Neural cell (in vitro differentiated cells): ENCODE data around the gene OR2D3. TPM values are rescaled to one million over a fixed set of nuclear protein-coding genes. Genes with fewer than 3 reads are reported as not detected.

Source experiments
- H2AFZ ChIP-seq: fragments of 200-600, 300-800 bp; sonication (generic), shearing (Covaris generic); 2 replicates; pipeline ENCODE4 v1.6.0; 2014; ENCODE audit warnings: low read depth, mild to moderate bottlenecking, antibody characterized with exemption, low read length, moderate library complexity
- H3F3A ChIP-seq: fragments of 200-600 bp; shearing (Covaris generic); 2 replicates; pipeline ENCODE4 v1.6.1; 2016; ENCODE audit warnings: mild to moderate bottlenecking, moderate library complexity, mixed read lengths, antibody characterized with exemption, low read length; ENCODE audit not compliant: insufficient read depth, poor library complexity, severe bottlenecking
- H3K27ac ChIP-seq: fragments of 200-600, 300-800 bp; sonication (generic), shearing (Covaris generic); 2 replicates; pipeline ENCODE4 v1.5.1; 2014; ENCODE audit warnings: mild to moderate bottlenecking, low read length, moderate library complexity
- H3K27me3 ChIP-seq: fragments of 300-800, 200-600 bp; sonication (generic), shearing (Covaris generic); 2 replicates; pipeline ENCODE4 v1.6.0; 2014; ENCODE audit warnings: mild to moderate bottlenecking, low read depth, low read length, moderate library complexity; ENCODE audit not compliant: insufficient read depth
- H3K36me3 ChIP-seq: fragments of 300-800, 200-600 bp; sonication (generic), shearing (Covaris generic); 2 replicates; pipeline ENCODE4 v1.5.1; 2014; ENCODE audit warnings: mild to moderate bottlenecking, antibody characterized with exemption, low read length, moderate library complexity; ENCODE audit not compliant: insufficient read depth
- H3K4me2 ChIP-seq: fragments of 300-800, 200-600 bp; sonication (generic), shearing (Covaris generic); 2 replicates; pipeline ENCODE4 v1.6.0; 2014; ENCODE audit warnings: mild to moderate bottlenecking, low read length
- H3K4me3 ChIP-seq: fragments of 300-800, 200-600 bp; sonication (generic), shearing (Covaris generic); 2 replicates; pipeline ENCODE4 v1.5.1; 2014; ENCODE audit warnings: mild to moderate bottlenecking, low read length, moderate library complexity
- H3K79me2 ChIP-seq: fragments of 200-600 bp; shearing (Covaris generic); replicated peaks from 2 replicates; pipeline ENCODE4 v1.6.0; 2014; ENCODE audit warnings: mild to moderate bottlenecking, low read length, moderate library complexity; ENCODE audit not compliant: insufficient read depth
- H3K9ac ChIP-seq: fragments of 300-800, 200-600 bp; sonication (generic), shearing (Covaris generic); 2 replicates; pipeline ENCODE4 v1.6.1; 2016; ENCODE audit warnings: mild to moderate bottlenecking, low read length, mixed read lengths
- H3K9me2 ChIP-seq: fragments of 200-600 bp; shearing (Covaris generic); 2 replicates; pipeline ENCODE4 v1.6.1; 2016; ENCODE audit warnings: mild to moderate bottlenecking, low read length, mixed read lengths; ENCODE audit not compliant: insufficient read depth
- H3K9me3 ChIP-seq: fragments of 200-600, 300-800 bp; sonication (generic), shearing (Covaris generic); 2 replicates; pipeline ENCODE4 v1.6.1; 2016; ENCODE audit warnings: mild to moderate bottlenecking, mixed run types, low read length, moderate library complexity, mixed read lengths
- H4K20me1 ChIP-seq: fragments of 200-600 bp; shearing (Covaris generic); 2 replicates; pipeline ENCODE4 v1.6.1; 2016; ENCODE audit warnings: mild to moderate bottlenecking, mixed run types; ENCODE audit not compliant: insufficient read depth
- CTCF ChIP-seq: fragments of 450-650 bp; IDR thresholded peaks from 2 replicates; pipeline ENCODE4 v1.5.1; 2014; ENCODE audit warnings: antibody characterized with exemption, mild to moderate bottlenecking, moderate library complexity; ENCODE audit not compliant: poor library complexity, severe bottlenecking
- EP300 ChIP-seq: fragments of 450-650 bp; conservative IDR thresholded peaks from 2 replicates; pipeline ENCODE4 v1.6.1; 2014; ENCODE audit warnings: antibody characterized with exemption, mild to moderate bottlenecking, moderate library complexity; ENCODE audit not compliant: poor library complexity, severe bottlenecking
- EZH2 ChIP-seq: fragments of 200-600, 300-800 bp; shearing (Covaris generic), sonication (generic); IDR thresholded peaks from 2 replicates; pipeline ENCODE4 v1.6.1; 2014; ENCODE audit warnings: antibody characterized with exemption, low read length, borderline replicate concordance, mild to moderate bottlenecking; ENCODE audit not compliant: insufficient read depth, poor library complexity, severe bottlenecking
- MXI1 ChIP-seq: fragments of 450-650 bp; conservative IDR thresholded peaks from 2 replicates; pipeline ENCODE4 v1.6.1; 2014; ENCODE audit warnings: antibody characterized with exemption, mild to moderate bottlenecking; ENCODE audit not compliant: poor library complexity, severe bottlenecking
- POLR2AphosphoS5 ChIP-seq: IDR thresholded peaks from 2 replicates; pipeline ENCODE4 v1.6.1; 2012
- RAD21 ChIP-seq: fragments of 450-650 bp; conservative IDR thresholded peaks from 2 replicates; pipeline ENCODE4 v1.6.1; 2014; ENCODE audit warnings: antibody characterized with exemption, mild to moderate bottlenecking, moderate library complexity
- REST ChIP-seq: IDR thresholded peaks from 2 replicates; pipeline ENCODE4 v1.6.1; 2012; ENCODE audit warnings: borderline replicate concordance
- SMC3 ChIP-seq: fragments of 450-650 bp; conservative IDR thresholded peaks from 2 replicates; pipeline ENCODE4 v1.6.1; 2014; ENCODE audit warnings: antibody characterized with exemption, mild to moderate bottlenecking, moderate library complexity; ENCODE audit not compliant: poor library complexity
- TAF1 ChIP-seq: IDR thresholded peaks from 2 replicates; pipeline ENCODE4 v1.6.1; 2012; ENCODE audit warnings: low read depth
- polyA plus RNA-seq: library from polyadenylated mRNA; depleted of rRNA; stranded (reverse); fragments of >200 nt; gene quantifications from 2 replicates; pipeline ENCODE4 v1.2.3, GENCODE V29; 2014

The OR2D3 gene
- polyA plus RNA-seq, 1 donor from 2014 or later, result not detected

GRCh38 chr11:6875761-6876160 is 45.0 kb upstream of the OR2D3 start:
- no peaks in the 10 kb centered on the region for H3K9me2 ChIP-seq
- TF ChIP-seq EZH2, result no peak
- TF ChIP-seq TAF1, result no peak
- TF ChIP-seq MXI1, result no peak
- TF ChIP-seq RAD21, result no peak
- TF ChIP-seq REST, result no peak
- no peak for TF ChIP-seq POLR2AphosphoS5
- no peak for TF ChIP-seq CTCF
- no peak for TF ChIP-seq SMC3
- TF ChIP-seq EP300, result no peak
- H3K9ac ChIP-seq, result no peak overlapping the region
- no peaks in the 10 kb centered on the region for H3K9me3 ChIP-seq
- H2AFZ ChIP-seq, result no peak overlapping the region
- H3K27me3 ChIP-seq, result no peaks in the 10 kb centered on the region
- H3F3A ChIP-seq, result no peaks in the 10 kb centered on the region
- H3K4me2 ChIP-seq, result no peak overlapping the region
- H3K36me3 ChIP-seq, result no peaks in the 10 kb centered on the region
- no peaks in the 10 kb centered on the region for H3K79me2 ChIP-seq
- H4K20me1 ChIP-seq, result no peaks in the 10 kb centered on the region
- H3K27ac ChIP-seq, result no peak overlapping the region
- no peak overlapping the region for H3K4me3 ChIP-seq

GRCh38 chr11:6876325-6876724 is 44.5 kb upstream of the OR2D3 start, which contains the start of gene OR10A4:
Gene OR10A4 (plus strand): TSS chr11:6876625. CDS start chr11:6876648, 23 bp downstream.
- Histone ChIP-seq H2AFZ (no peak within 1 kb of the TSS), H3K27ac (no peak within 1 kb of the TSS)
- no peak for TF ChIP-seq EZH2
- no peak for TF ChIP-seq CTCF
- TF ChIP-seq POLR2AphosphoS5, result no peak
- no peak for TF ChIP-seq MXI1
- TF ChIP-seq REST, result no peak
- TF ChIP-seq SMC3, result no peak
- TF ChIP-seq RAD21, result no peak
- TF ChIP-seq EP300, result no peak
- no peak for TF ChIP-seq TAF1

More at GRCh38 chr11:6876325-6876724, 44.5 kb upstream of the OR2D3 start, which contains the start of gene OR10A4:
- H3K9me3 ChIP-seq, result no peaks in the 10 kb centered on the region
- no peak within 1 kb of the TSS for H3K4me2 ChIP-seq
- H3K9me2 ChIP-seq, result no peaks in the 10 kb centered on the region
- no peaks in the 10 kb centered on the region for H3K79me2 ChIP-seq
- no peak within 1 kb of the TSS for H3K4me3 ChIP-seq
- no peaks in the 10 kb centered on the region for H3F3A ChIP-seq
- no peaks in the 10 kb centered on the region for H3K36me3 ChIP-seq
- no peak within 1 kb of the TSS for H3K9ac ChIP-seq
- H4K20me1 ChIP-seq, result no peaks in the 10 kb centered on the region
- H3K27me3 ChIP-seq, result no peaks in the 10 kb centered on the region
